Activated T-cell treated with anti-CD3 and anti-CD28 coated beads, Interleukin-2, amount 50 U/mL, for 48 hours (primary cell): ENCODE results near the gene ARL3.
A peak's percentile ranks its signal among the peaks of the same experiment; 100 is the strongest.
"Not testable (repeated sequence)": the region's sequence is repeated elsewhere in the genome, so short reads cannot be mapped to it uniquely, and the experiment has no call there.

Experiments
- DNase-seq, 2 experiments: peaks; one replicate each; pipeline ENCODE4 v3.0.0-alpha.2; 2020

Gene ARL3

DNA sequence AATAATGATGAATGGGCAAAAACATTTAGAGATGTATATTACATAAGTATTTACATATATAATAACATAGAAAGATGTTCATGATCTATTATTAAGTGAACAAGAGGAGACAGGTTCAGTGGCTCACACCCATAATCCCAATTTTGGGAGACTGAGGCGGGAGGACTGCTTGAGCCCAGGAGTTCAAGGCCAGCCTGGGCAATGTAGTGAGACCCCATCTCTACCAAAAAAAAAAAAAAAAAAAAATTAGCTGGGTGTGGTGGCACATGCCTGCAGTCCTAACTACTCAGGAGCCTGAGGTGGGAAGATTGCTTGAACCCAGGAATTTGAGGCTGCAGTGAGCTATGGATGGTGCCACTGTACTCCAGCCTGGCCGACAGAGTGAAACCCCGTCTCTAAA lies 12.4 kb downstream of the ARL3 start:
- DNase-seq, result no peak

DNA sequence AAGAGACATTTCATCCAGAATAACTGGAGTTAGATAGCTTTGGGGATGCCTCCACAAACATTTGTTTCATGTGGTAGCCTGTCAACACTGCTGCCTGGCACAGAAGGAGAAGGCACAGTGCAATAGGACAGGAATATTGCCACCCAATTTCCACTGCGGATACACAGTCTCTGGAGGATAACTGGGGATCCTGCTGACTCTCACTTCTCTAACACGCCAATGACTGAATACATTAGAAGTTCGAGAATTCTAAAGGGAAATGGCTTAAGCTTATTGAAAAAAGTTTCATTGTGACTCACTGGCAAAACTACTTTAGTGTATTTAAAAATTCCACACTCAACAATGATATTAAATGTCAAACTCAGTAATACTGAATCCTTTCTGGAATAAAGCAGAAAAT lies 12.9 kb downstream of the ARL3 start:
- DNase-seq, result no peak

DNA sequence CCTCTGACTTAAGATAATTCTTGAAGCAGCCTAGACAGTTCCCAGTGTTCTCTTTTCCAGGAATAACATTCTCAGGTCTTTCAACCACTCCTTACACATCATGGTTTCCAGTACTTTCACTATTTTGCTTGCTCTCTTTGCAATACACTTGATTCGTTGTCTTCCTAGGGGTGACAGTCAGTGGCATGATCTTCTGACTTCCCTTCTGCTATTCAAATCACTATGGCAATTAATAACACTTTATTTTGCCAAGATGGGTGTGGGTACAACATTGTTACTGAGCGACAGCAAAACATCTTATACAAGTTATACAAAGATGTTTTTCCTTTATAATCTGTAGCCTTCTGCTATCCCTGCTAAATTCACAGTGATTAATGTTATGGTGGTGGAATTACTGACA lies 15.3 kb downstream of the ARL3 start:
- no peak for DNase-seq

DNA sequence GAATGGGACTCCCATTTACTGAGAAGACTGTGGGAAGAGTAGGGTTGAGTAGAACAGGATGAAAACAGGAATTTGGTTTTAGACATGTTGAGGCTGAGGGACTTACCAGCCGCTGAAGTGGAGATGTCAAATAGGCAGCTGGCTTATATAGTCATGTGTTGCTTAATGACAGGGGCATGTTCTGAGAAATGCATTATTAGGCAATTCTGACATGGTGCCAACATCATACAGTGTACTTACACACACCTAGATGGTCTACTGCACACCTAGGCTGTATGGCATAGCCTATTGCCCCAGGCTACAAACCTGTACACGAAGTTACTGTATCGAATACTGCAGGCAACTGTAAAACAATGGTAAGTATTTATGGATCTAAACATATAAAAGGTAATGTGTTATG lies 17.5 kb downstream of the ARL3 start:
- no peak for DNase-seq

DNA sequence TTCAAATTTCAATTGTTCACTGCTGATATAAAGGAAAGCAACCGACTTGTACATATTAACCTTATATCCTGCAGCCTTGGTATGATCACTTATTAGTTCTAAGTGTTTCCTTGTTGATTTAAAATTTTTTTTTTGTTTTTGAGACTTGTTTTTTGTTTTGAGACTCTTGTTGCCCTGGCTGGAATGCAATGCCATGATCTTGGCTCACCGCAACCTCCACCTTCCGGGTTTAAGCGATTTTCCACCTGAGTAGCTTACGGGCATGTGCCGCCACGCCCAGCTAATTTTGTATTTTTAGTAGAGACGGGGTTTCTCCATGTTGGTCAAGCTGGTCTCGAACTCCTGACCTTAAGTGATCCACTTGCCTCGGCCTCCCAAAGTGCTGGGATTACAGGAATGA lies 18.8 kb downstream of the ARL3 start:
- not testable (repeated sequence) for DNase-seq

DNA sequence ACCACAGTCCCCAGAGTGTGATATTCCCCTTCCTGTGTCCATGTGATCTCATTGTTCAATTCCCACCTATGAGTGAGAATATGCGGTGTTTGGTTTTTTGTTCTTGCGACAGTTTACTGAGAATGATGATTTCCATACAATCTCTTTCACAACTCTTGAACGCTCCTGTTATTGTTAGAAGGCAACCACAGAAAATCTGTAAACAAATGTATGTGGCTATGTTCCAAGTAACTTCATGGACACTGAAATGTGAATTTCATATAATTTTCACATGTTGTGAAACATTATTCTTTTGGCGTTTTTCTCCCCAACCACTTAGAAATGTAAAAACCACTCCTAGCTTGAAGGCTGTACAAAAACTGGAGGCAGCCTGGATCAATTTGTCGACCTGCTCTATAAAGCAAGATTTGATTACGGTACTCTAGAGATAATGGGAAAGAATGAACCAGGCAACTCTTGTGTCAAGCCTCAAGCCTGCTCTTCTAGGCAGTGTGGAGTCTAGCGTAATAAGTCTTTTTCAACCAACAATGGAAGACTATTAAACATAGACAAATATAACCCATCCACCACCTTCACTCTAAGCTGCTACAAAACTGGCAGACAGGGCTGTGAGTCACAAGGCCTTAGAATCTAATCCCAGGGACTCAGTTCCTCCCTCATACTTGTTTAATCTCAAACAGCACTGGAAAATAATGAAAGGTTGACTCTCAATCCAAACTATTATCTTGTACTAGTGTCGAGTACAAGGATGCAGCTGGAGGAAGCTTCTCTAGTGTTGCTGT lies 22.7 kb downstream of the ARL3 start:
- DNase-seq, result no peak

DNA sequence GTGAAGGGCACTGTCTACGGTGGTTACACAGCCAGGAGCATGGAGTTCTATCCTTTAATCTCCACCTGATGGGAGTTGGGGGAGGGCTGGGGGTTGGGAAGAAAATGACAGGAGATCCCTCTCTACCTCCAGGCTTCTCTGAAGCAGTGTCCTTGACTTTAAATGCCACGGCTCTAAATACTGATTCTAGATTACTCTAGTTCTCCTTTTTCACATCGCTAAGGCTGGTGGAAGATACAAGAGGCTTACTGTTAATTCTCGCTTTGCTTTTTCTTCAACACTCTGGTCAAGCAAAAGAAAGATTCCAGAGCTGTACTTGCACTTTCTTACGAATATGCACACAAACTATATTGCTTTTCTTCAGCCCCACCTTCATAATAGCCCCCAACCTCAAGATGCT lies 30.5 kb downstream of the ARL3 start:
- no peak for DNase-seq

DNA sequence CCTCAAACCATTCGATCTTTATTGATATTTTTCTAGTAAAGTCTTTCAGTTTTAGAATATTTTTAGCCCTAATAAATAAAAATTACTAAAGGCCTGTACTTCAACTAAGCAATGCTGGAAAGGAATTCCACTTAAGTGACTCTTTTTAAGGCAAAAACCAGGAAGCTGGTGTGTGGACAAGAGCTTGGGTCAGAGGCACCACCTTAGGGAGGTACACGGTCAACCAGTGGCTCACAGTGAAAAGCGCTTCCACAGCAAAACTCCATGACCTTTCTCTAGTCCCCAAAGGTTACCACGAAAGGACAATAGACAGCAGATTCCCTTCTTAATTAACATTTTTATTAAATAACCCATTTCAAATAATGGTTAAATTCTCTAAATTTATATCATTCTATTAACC lies 31.2 kb downstream of the ARL3 start:
- DNase-seq, result no peak

DNA sequence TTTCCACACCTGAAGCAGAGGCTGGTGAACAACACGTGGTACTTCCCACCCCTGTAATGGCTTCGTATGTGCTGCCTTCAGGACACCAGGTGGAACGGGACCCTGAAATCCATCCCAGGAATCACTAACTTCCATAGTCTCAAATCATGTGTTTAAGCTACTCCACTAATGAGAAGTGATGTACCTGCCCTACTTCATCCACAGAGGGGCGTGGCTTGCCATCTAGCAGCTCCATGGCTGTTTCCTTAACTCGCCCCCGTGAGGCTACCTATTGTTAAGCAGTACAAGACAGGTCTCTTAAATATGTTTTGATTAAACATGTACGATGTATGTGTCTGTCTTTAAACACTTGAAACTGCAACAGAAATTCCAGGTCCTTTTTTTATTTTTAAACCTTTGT lies 31.8 kb downstream of the ARL3 start:
- DNase-seq, result no peak

DNA sequence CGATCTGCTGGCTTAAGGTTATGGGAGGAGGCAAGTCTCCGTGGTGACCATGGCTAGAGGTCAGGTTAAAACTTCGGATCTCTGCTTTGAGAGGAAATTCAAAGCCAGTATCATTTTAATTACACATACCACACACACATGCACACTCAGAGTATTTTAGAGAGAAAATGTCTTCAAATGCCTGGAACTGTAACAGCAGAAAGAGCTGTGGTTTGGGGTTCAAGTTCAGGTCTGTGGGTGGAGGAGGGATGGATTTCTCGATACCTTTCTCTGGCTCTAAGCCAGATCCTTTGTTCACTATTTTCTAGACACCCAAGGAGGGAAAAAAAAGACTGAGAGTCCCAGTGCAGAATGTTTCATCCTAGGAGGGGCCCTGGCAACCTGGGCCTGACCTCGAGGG lies 32.5 kb downstream of the ARL3 start:
- DNase-seq, result no peak

DNA sequence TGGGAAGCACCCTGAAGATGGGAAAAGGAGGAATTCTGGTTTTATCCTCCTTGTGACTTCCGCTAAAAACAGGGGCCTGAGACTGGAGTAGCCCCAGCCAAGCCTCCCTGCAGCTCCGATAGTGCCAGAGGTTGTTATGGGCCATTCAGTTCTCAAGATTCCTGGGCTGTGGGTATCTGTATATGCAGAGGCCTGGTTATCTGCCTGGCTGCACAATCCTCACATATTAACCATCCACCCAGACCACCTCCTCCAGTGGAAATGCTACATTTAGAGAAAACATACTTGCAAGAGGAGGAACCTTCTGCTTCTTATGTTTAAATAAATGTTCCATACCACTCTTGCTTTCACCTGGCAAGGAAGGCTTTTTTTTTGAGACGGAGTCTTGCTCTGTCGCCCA lies 34.6 kb downstream of the ARL3 start:
- DNase-seq, result no peak

DNA sequence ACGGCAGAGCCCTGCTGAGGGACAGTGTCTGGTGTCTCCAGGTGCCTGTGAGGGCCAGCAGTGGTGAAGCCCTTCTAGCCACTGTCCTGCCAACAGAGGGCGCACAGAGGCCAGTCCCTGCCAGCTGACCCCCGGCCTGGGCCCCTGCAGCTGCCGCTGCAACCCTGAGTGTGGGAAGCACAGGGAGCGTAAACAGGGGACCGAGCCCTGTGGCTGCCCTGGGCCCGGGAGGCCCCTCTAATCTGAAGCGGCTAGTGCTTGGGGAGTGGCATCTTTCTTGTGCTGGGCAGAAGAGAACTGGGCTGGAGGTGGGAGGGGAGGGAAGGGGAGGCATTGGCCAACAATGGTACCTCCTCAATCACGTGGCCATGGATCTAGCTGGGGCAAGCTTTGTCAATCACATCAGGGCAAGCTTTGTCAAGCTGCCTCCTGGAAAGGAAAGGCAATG lies 35.3 kb downstream of the ARL3 start:
- peak in 1 of 2 experiments; percentile 54 for DNase-seq

DNA sequence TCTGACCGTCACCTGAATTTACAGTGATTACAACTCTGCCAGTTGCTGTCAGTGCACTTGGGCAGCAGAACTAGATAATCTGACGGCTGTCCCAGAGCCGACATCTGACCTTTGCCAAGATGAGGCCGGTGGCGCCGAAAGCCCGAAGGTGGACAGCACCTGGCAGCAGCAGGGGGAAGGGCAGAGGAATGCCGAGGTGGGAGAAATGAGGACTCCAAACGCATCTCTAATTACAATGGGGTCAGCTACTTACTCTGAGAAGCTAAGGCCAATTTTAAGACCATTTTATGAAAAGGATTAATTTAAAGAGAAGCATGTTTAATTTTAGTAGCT lies 36.2 kb downstream of the ARL3 start:
- no peak for DNase-seq

DNA sequence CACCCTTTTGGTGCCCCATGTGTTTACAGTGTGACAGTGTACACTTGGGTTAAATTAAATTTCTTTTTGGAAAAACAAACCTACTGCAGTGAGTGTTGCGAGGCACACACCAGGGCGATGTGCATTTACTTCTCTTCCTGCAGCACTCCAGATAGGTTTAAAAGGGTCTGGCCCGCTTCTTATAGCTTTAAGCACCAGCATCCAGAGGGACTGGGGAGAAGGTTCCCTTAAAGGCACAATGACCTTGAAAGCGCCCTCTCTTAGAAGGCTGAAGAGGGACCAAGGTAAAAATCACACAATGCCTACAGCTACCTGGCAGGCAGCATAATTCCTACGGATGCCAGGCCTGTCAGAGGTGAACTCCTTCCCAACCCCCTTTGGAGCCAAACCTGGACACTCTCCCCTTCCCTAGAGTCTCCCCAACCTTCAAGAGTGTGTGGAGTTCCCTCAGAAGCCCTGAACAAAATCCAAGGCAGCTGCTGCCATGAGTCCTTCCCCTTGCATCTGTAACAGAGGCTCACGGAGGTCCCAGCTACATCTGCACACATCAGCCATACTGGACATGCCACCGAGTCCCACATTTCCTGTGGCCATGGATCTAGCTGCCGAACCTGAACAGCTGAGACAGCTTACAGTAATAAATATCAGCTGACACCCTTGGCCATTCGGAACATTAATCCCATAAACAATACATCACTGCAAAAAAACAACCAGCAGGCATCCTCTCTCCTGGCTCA lies 36.7 kb downstream of the ARL3 start:
- DNase-seq, result no peak

DNA sequence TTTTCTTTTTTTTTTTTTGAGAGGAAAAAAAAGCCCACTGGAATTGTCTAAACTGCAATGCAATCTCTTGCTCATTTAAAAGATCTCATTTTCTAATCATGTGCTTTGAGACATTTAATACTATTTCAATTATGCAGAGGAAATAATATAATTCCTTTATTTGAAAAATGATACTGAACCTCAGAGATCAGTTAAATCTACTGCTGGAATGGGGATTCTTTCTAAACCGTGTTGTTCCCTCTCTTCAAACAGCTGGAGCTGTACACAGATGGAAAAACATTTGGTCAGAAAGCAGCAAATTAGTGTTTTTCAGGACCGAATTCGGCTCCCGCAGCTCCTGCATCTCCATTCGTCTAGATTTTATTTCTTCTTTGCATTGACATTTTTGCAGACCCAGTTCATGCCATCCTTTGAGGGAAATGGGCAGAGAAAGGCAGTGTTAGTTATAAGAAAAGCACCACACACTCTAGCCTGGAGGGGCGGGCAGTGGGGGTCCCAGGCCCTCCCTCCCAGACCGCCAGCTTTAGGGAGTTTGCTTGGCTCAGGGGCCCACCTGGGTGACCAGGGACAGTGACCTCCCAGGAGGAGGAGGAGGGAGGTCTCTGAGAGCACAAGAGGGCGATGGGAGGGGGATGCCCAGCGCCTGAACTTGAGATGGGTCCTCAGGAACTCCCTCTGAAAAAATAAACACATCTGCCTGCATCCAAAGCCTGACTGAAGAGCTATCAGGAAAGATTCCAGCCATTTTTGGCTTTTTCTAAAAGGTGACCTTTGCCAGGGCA lies 37.5 kb downstream of the ARL3 start:
- no peak for DNase-seq

DNA sequence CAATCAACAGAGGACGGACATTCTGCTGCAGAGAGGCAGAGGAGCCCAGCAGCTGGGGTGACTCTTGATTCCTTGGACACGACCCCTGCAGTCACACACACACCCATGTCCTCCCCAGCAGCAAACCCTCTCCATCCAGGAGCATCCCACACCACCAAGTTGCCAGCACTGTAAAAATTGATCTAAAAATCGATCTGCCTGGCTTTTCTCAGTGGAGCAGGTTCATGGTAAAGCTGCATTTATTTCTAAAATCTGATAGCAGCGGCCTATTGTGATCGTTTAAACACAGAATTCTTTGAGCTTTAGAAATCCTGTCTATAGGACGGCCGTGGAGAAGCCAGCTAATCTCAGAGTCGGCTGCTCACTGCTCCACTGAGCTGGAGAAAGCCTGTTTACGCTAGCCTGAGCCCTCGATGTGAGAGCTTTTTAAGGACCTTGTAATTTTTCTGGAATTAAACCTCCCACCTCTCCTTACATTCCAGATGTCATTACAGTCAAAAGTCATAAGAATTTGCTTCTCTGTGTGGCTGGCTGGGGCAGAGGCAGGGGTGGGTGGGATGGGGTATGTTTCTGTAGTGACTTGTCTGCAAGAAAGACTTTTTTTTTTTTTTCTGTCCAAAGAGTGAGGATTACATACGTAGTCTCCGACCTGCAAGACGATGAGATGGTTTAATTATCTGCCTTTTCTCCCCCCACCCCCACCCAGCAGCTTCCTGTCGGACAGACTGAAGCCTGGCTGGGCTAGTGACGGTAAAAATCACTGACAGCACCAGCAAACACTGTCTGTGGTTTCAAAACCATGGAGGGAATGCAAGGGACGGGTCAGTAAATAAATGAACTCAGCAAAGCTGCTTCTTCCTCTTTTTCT lies 38.3 kb downstream of the ARL3 start:
- no peak for DNase-seq

DNA sequence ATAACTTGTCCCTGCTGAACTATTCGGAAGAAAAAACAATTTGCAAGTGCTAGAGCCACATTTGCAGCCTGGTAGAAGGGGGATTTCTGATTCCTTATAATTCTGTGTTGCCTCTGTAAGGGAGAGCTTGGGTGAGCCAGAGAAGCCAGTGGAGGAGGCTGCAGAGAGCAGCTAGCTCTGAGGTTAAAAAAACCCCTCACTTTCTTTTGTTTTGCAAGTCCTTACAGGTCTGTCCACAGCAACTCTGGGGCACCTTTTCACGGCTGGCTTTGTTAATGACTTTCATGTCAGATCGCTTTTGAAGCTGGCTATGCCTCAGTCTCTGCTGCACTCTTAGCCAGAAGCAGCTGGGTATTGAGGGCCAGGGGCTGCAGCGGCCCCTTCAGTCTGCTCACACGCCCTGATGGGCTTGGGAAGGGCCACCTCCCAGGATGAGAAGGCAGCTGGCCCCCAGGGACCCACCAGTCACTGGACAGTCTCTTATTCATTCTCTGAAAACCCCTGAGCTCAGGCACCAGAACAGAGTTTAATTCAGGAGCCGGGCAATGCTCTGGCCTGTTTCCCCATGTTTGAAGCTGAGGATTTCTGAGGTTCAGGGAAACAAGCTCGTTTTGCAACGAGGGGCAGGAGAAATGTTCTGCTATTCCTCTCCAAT lies 39.1 kb downstream of the ARL3 start:
- DNase-seq, result no peak

DNA sequence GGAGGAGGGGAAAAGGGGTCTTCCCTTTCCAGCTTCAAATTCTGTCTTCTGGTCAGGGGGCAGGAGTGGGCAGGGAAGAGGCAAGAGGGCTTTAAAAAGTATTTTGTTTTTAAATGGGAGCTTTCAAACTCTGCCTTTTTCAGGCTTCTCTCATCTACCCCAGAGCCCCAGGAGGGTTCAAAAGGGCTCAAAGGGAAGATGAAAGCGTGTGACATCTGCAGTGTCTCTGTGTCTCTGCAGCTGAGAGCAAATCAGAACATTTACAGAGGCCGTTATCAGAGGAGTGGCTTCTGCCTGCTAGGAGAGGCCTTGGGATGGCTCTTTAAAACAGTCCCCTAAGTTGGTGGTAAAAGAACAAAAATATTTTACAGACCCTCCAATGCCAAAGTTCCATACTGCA lies 39.6 kb downstream of the ARL3 start:
- no peak for DNase-seq

DNA sequence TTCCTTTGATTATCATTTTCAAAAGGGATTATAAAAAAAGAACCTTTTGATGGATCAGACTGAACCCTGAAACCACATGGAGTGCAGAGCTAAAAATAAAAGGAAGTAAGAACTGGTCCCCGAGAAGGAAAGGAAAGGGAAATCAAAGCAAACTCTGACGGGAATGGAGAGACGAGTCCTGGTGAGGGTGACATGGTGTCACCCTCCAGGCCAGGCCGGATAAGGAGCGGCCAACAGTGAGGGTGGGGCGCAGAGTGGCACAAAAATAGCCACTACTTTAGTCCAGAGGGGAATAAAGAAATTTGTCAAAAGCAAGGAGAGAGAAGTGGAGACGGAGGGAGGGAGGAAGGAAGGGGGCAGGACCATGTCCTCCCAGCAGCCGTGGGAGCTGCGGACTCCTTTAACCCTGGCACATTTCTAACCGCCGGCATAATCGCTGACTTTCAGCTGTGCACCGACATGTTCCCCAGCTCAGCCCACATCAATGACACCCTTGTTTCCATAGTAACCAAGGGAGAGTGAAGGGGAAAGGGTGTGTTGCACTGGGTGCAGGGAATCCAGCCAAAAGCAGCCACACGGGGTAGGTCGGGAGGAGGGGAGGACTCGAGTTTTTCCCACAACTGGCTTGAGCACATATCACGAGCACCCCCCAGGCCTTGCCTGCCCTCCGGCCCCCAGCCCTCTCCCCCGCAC lies 40.2 kb downstream of the ARL3 start:
- DNase-seq, result peak; percentile 63 to 73

DNA sequence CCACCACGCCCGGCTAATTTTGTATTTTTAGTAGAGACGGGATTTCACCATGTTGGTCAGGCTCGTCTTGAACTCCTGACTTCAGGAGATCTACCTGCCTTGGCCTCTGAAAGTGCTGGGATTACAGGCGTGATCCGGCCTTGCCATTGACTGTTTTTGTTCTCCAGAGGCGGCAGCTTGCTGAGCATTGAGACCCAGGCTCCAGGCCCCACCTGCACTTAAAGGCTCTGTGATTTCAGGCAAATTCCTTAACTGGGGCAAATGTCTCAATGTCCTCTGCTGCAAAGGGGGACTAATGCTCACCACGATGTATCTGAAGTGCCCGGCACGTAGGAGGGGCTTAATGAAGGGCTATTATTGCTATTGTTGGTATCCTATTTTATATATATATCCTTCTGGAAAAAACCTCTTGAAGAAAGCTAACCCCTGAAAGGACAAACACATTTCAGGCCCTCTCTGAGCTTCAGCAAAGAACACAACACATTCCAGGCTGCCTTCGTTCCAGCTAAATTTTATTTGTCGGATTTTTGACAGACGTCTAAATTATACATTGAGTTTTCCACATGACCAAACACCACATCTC lies 40.9 kb downstream of the ARL3 start:
- DNase-seq, result no peak

DNA sequence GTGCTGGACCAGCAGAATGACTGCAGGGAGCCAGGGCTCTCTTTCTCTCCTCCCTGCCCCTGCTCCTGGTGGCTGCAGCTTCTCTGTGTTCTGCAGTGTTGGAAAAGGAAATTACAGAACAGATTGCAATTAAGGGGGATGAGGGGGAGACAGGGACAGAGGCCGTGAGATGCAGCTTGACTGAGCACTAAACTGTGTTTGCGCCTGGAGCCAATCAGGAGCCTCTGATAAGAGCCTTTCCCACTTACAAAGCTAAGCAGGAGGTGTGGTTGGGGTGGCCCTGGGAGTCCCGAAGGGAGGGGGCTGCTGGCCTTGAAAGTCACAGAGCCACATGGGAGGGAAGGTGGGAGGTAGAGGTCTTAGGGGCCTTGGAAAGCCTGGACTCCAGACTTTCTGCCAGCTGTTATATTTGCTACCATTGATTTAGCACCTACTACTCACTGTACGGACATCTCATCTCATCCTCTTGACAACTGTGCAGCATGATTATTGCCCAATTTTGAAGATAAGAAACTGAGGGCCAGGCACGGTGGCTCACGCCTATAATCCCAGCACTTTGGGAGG lies 43.2 kb downstream of the ARL3 start:
- DNase-seq, result no peak
